22Rv1 (cell line): Measurements from ENCODE around the gene TNC.

Source experiments
- CTCF ChIP-seq: fragments of 450-650 bp; IDR thresholded peaks from 2 replicates; pipeline ENCODE4 v1.5.1; 2017; ENCODE audit warnings: mild to moderate bottlenecking
- ZFX ChIP-seq: fragments of 450-650 bp; IDR thresholded peaks from 2 replicates; pipeline ENCODE4 v1.6.1; 2017; ENCODE audit warnings: antibody characterized with exemption, borderline replicate concordance

- no peak for TF ChIP-seq CTCF
- TF ChIP-seq ZFX: no peak
These were observed 119.6 kb downstream of the TNC start for GRCh38 chr9:114998326-114998725.
